T47D (cell line): ENCODE data around the gene PRKAG3.

ENCODE experiments used
- DNase-seq, 2 experiments: peaks; one replicate each; pipeline versions ENCODE4 v3.0.0 to v3.0.0-alpha.2; 2011 to 2012; ENCODE audit warnings: low read depth in 1 of 2, low spot score in 1 of 2
- JUND ChIP-seq: IDR thresholded peaks from 2 replicates; pipeline ENCODE4 v1.6.1; 2012; ENCODE audit warnings: low read depth
- in situ Hi-C: cut with HindIII; loops from 2 replicates; pipeline ENCODE4 v1.10.0; 2016; ENCODE audit warnings: low sequenced_read_pairs, low pct_unique_long_range_greater_than_20kb

Gene PRKAG3

DNA sequence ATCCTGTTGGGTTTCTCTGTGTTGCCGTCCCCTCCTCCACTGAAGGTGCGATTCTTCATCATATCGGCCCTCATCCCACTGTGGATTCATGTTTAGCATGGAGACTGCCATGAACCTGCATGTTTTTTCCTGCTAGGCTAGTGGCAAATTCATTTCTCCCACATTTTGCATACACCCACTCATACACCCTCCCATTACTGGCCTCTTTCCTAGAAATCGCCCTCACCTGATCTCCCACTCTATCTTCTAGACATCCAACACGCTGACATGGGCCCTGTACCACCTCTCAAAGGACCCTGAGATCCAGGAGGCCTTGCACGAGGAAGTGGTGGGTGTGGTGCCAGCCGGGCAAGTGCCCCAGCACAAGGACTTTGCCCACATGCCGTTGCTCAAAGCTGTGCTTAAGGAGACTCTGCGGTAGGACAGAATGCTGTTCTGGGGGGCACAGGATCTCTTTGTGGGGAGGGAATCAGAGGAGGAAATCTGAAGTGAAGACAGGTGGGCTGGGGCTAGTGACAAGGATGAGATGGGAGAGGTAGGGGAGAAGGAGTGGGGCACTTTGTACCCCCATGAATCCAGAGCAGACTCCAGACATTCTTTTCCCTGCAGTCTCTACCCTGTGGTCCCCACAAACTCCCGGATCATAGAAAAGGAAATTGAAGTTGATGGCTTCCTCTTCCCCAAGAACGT lies 17.7 kb downstream of the PRKAG3 start:
- no peak for DNase-seq
- in situ Hi-C loops = no loop called here
- no peak for TF ChIP-seq JUND

DNA sequence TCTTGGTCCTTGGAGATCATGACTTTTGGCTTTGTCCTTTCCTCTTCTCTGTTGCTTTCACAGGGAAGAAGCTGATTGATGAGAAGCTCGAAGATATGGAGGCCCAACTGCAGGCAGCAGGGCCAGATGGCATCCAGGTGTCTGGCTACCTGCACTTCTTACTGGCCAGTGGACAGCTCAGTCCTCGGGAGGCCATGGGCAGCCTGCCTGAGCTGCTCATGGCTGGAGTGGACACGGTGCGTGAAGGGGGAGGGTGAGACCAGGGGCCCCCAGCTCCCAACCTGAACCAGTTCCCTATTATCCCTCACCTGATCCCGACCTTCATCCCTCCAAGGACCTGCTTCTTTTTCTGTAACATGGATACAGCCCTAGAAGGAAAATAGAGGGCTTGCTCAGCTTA lies 18.7 kb downstream of the PRKAG3 start:
- in situ Hi-C loops = no loop called here
- no peak for DNase-seq
- TF ChIP-seq JUND = no peak

DNA sequence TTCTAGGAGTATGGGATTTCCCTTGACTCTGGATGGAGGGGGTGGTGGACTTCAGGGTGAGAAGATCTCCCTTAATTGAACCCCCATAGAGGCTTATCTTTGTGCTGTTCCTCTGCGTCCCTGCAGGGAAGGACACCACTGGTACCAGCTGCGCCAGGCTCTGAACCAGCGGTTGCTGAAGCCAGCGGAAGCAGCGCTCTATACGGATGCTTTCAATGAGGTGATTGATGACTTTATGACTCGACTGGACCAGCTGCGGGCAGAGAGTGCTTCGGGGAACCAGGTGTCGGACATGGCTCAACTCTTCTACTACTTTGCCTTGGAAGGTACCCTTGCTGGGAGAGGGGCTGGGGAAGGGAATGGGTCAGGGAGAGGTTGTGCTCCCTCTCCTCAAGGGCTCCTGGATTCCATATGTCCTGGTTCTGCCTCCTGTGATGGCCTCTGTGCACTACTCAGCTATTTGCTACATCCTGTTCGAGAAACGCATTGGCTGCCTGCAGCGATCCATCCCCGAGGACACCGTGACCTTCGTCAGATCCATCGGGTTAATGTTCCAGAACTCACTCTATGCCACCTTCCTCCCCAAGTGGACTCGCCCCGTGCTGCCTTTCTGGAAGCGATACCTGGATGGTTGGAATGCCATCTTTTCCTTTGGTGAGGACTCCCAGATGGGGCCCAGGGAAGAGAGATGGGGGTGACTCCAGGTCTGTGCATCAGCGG lies 19.3 kb downstream of the PRKAG3 start:
- no peak for TF ChIP-seq JUND
- in situ Hi-C loops = no loop called here

DNA sequence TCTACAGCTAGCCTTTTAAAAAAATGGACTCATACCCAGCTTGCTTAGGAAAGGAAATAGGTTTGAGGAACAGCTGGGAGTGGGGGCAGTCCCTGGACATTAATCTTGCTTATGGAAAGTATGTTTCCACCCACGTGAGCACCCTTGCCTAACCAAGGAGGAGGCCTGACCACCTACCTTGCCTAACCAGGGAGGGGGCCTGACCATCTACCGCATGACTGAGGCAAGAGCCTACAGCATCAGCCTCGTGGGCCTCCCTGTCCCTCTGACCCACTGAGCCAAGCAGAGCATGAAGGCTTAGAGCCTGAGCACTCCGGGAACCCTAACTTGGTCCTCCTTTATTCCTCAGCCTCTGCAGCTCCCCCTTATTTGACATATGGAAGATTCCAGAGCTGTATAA lies 20.2 kb downstream of the PRKAG3 start:
- in situ Hi-C loops = no loop called here
- no peak for DNase-seq
- no peak for TF ChIP-seq JUND

More for the DNA sequence above, 19.3 kb downstream of the PRKAG3 start:
- DNase-seq = no peak

DNA sequence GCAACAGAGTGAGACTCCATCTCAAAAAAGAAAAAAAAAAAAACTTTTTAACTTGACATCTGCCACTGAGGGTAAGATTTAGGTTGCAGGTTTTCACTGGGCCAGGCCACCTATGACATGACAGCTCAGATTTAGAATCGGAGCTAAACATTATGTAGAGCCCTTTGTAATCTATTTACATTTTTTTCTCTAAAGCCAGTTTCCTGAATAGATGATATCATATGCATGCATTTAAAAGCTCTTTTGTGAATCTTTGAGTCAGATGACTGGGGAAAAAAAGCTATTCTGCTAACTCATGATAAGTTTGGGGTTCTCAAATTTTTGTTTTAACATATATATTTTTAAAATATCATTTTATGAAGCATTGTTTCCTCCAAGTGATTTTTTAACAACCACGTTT lies 21.3 kb downstream of the PRKAG3 start:
- no peak for TF ChIP-seq JUND
- in situ Hi-C loops = no loop called here
- no peak for DNase-seq

DNA sequence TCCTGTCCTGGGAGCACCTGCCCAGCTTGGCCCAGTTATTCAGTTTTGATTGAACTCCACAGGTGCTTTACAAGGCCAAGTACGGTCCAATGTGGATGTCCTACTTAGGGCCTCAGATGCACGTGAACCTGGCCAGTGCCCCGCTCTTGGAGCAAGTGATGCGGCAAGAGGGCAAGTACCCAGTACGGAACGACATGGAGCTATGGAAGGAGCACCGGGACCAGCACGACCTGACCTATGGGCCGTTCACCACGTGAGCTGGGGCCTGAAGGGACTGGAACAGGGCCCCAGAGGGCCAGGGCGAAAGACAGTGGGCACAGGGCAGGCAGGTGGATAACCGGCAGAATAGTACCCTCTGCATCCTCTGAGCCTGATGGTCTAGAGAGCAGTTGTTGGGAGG lies 22.1 kb downstream of the PRKAG3 start:
- no peak for TF ChIP-seq JUND
- in situ Hi-C loops = no loop called here
- no peak for DNase-seq

DNA sequence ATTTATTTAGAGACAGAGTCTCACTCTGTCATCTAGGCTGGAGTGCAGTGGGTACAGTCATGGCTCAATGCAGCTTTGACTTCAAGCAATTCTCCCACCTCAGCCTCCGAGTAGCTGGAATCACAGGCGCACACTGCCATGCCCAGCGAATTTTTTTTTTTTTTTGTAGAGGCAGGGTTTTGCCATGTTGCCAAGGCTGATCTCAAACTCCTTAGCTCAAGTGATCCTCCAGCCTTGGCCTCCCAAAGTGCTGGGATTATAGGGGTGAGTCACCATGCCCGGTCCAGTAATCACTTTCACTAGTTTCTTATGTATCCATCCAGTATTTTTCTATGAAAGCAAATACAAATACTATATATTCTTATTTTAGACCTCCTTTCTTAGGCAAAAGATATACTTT lies 24.0 kb downstream of the PRKAG3 start:
- TF ChIP-seq JUND = no peak
- no peak for DNase-seq
- in situ Hi-C loops = no loop called here

DNA sequence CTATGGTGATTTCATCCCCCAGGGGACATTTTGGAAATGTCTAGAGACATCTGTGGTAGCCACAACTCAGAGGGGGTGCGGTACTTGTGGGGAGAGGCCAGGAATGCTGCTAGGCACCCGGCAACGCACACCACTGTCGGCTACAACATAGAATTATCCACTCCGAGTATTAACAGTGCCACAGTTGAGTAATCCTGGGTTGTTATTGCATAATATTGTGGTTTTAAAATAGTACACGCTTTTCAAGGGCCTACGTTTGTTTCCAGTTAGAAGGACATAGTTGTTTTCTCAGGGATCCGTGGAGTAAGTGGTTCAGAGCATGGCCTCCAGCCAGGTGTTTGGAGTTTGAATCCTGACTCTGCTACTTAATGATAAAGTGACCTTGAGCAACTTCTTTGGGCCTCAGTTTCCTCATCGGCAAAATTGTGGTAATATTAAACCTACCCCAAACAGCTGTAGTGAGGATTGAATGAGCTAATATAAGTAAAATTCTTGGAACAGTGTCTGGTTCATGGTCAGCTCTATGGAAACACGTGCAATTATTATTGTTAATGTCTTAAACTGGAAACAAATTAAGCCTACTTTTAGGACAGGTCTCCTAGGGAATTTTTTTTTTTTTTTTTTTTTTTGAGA lies 25.1 kb downstream of the PRKAG3 start:
- in situ Hi-C loops = no loop called here
- DNase-seq = peak in 1 of 2 experiments; percentile 47
- TF ChIP-seq JUND = no peak

DNA sequence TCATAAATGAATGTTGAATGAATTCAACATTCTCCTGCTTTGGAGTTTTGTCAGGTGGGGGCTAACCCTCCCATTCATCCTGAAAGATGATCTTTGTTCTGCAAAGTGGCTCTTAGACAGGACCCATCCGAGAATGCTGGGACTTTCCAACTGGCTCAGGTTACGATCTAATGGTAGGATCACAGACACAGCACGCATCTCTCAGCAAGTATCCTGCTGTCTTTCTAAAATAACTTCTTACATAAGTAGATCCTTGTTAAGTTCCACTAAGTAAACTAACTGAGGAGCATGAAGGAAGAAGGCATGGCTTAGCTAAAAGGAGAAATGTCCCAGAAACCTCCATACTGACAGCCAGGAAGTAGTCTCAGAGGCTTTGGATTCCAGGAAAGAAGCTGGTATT lies 26.0 kb downstream of the PRKAG3 start:
- in situ Hi-C loops = no loop called here
- DNase-seq = peak in 1 of 2 experiments; percentile 8
- TF ChIP-seq JUND = no peak

DNA sequence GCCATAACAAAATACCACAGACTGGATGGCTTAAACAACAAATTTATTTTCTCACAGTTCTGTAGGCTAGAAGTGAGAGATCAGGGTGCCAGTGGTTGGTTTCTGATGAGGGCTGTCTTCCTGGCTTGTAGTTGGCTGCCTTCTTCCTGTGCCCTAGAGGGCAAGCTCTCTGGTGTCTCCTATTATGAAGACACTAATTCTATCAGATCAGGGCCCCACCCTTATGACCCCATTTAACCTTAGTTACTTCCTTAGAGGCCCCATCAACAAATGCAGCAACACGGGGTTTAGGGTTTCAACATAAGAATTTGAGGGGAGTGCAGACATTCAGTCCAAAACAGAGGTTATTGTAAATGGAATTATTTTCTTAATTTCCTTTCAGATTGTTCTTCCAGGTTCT lies 26.8 kb downstream of the PRKAG3 start:
- in situ Hi-C loops = no loop called here
- no peak for TF ChIP-seq JUND
- no peak for DNase-seq

DNA sequence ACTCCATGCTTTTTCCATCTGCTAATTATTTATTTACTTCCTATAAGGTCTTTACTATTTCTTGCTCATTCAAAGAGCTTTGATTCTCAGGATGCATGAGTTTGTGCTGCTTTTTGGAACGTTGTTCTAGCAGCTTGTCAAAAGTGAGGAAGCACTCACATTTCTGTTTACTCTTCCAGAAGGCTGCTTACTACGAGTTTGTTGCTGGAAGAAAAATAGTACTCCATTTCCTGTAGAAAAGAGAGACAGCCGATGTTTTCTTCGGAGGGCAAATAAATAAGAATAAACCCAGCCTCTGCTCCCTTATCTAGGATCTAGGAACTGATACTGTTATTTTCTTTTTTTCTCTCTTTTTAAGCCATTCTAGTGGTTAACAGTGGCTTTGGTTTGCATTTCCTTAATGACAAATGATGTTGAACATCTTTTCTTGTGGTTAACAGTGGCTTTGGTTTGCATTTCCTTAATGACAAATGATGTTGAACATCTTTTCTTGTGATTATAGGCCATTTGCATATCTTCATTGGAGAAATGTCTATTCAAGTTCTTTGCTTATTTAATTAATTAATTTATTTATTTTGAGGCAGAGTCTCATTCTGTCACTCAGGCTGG lies 29.1 kb downstream of the PRKAG3 start:
- in situ Hi-C loops = no loop called here
- TF ChIP-seq JUND = no peak
- DNase-seq = no peak

DNA sequence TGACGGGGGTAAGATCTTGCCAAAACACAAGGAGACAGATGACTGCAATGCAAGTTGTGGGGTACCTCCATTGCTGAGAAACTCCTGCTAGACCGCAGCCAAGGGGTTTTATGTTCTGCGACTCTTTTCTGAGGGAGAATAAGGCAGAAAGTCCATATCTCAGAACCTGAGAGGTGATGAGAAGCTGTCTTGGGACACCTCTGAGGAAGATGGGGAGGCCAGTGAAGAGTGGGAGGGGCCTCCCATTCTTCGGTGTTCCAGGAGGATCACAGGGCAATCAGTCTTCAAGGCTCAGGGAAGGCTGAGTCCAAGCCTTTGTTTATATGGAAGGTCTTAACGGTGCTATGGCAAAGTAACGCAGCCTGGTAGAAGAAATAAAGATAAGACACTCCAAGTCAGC lies 31.6 kb downstream of the PRKAG3 start:
- in situ Hi-C loops = no loop called here
- no peak for TF ChIP-seq JUND
- no peak for DNase-seq

DNA sequence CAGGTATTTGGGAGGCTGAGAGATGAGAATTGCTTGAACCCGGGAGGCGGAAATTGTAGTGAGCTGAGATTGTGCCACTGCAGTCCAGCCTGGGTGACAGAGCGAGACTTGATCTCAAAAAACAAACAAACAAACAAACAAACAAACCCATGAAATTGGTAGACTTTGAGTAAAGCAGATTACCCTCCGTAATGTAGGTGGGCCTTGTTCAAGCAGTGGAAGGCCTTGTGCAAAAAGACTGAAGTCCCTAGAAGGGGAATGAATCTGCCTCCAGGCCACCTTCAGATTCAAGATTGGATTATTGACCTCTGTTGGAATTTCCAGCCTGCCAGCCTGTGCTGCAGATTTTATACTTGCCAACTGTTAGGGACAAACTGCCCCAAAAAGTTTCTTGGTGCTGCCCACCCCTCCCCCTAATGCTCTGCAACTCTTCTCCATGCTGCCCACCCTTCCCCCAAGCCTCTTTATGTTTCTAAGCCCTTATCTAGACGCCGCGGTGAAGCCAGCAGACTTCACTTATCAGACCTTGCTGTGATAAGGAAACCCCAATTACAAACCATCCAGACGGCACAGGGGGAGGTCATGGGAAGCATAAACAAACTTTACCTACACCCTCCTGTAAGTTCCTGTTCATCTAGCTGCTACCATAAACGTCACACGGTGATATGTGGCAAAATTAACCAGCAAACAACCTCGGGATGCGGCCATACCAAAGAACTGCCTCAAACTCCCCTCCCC lies 32.7 kb downstream of the PRKAG3 start:
- in situ Hi-C loops = no loop called here
- DNase-seq = no peak
- TF ChIP-seq JUND = no peak
